ENCODE data around the gene PRADC1.

- TF ChIP-seq POLR2A (IDR thresholded peaks at IDR 0.05): no peak
- TF ChIP-seq, protein P1, sequence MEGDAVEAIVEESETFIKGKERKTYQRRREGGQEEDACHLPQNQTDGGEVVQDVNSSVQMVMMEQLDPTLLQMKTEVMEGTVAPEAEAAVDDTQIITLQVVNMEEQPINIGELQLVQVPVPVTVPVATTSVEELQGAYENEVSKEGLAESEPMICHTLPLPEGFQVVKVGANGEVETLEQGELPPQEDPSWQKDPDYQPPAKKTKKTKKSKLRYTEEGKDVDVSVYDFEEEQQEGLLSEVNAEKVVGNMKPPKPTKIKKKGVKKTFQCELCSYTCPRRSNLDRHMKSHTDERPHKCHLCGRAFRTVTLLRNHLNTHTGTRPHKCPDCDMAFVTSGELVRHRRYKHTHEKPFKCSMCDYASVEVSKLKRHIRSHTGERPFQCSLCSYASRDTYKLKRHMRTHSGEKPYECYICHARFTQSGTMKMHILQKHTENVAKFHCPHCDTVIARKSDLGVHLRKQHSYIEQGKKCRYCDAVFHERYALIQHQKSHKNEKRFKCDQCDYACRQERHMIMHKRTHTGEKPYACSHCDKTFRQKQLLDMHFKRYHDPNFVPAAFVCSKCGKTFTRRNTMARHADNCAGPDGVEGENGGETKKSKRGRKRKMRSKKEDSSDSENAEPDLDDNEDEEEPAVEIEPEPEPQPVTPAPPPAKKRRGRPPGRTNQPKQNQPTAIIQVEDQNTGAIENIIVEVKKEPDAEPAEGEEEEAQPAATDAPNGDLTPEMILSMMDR (IDR thresholded peaks at IDR 0.05): no peak
These were observed 29.1 kb upstream of the PRADC1 start for GRCh38 chr2:73262108-73262651.
